Fibroblast of lung (primary cell): Measurements from ENCODE around the gene STARD9. TPM values are rescaled to one million over a fixed set of nuclear protein-coding genes. Genes with fewer than 3 reads are reported as not detected.

Source experiments
- polyA plus RNA-seq, 2 donors: library from polyadenylated mRNA; depleted of rRNA in 1 of 2; stranded (reverse) in 1 of 2; unstranded in 1 of 2; fragments of >200 nt; gene quantifications; 2 replicates each; pipeline ENCODE4 v1.2.1, GENCODE V29; 2011 to 2012; ENCODE audit warnings: missing spikeins in 1 of 2
- total RNA-seq: library from RNA; depleted of rRNA; stranded (reverse); fragments of >200 nt; gene quantifications from 2 replicates; pipeline ENCODE4 v1.2.1, GENCODE V29; 2014

Gene STARD9
- total and polyA plus RNA-seq, 2 donors (not counting 1 experiment from before 2014, with no cell fraction given), result 2.5 to 8.3 TPM

Other genes with a start within 250 kb of the STARD9 start
- 1.8 and 3.6 TPM in 2 replicates for gene CAPN3, start 216.1 kb upstream of the STARD9 start, total RNA-seq
- 1.3 and 1.8 TPM in 2 replicates for gene CAPN3, start 216.1 kb upstream of the STARD9 start, polyA plus RNA-seq
- gene ZNF106, start 84.5 kb upstream of the STARD9 start, total RNA-seq, result 109 and 149 TPM in 2 replicates
- 49.5 and 54.4 TPM in 2 replicates for gene ZNF106, start 84.5 kb upstream of the STARD9 start, polyA plus RNA-seq
- gene SNAP23, start 80.0 kb upstream of the STARD9 start, total RNA-seq, result 79.1 and 84.6 TPM in 2 replicates
- 56.8 and 80.9 TPM in 2 replicates for gene SNAP23, start 80.0 kb upstream of the STARD9 start, polyA plus RNA-seq
- gene LRRC57, start 26.8 kb upstream of the STARD9 start, total RNA-seq, result 10.3 and 13.9 TPM in 2 replicates
- 17.1 and 19.3 TPM in 2 replicates for gene LRRC57, start 26.8 kb upstream of the STARD9 start, polyA plus RNA-seq
- 19.8 and 25.3 TPM in 2 replicates for gene HAUS2, start 26.8 kb upstream of the STARD9 start, total RNA-seq
- gene HAUS2, start 26.8 kb upstream of the STARD9 start, polyA plus RNA-seq, result 26.2 and 30.4 TPM in 2 replicates
- gene CDAN1, start 161.5 kb downstream of the STARD9 start, total RNA-seq, result 8.9 and 9.5 TPM in 2 replicates
- gene CDAN1, start 161.5 kb downstream of the STARD9 start, polyA plus RNA-seq, result 3.0 and 4.1 TPM in 2 replicates